Activated effector memory CD4-positive, alpha-beta T cell treated with anti-CD3 and anti-CD28 coated beads, Interleukin-2, amount 50 U/mL, for 16 hours (primary cell): Measurements from ENCODE around the gene ARHGAP4.
A peak's percentile ranks its signal among the peaks of the same experiment; 100 is the strongest.

Experiments
- DNase-seq: peaks from one replicate; pipeline ENCODE4 v3.0.0-alpha.2; 2020

ARHGAP4 gene

GRCh38 chrX:153877571-153878261, 48.3 kb downstream of the ARHGAP4 start:
- no peak for DNase-seq

- no peak for DNase-seq
These were observed 50.0 kb downstream of the ARHGAP4 start for GRCh38 chrX:153876112-153876491.

- DNase-seq: peak; percentile 88
These were observed 50.5 kb downstream of the ARHGAP4 start for GRCh38 chrX:153875391-153876111.

- no peak for DNase-seq
These were observed 51.5 kb downstream of the ARHGAP4 start for GRCh38 chrX:153874366-153875125.

- no peak for DNase-seq
These were observed 52.0 kb downstream of the ARHGAP4 start for GRCh38 chrX:153874085-153874365.

GRCh38 chrX:153873282-153874084, 52.6 kb downstream of the ARHGAP4 start:
- no peak for DNase-seq

GRCh38 chrX:153871946-153872878, 53.9 kb downstream of the ARHGAP4 start:
- DNase-seq: no peak

GRCh38 chrX:153871451-153871850, 54.6 kb downstream of the ARHGAP4 start:
- DNase-seq: no peak

GRCh38 chrX:153870791-153871360, 55.2 kb downstream of the ARHGAP4 start:
- peak; percentile 37 for DNase-seq

GRCh38 chrX:153870288-153870690, 55.8 kb downstream of the ARHGAP4 start:
- DNase-seq: peak; percentile 30

GRCh38 chrX:153869473-153870287, 56.4 kb downstream of the ARHGAP4 start:
- DNase-seq: no peak

- DNase-seq: peak; percentile 9
These were observed 57.2 kb downstream of the ARHGAP4 start for GRCh38 chrX:153868576-153869472.

- no peak for DNase-seq
These were observed 58.4 kb downstream of the ARHGAP4 start for GRCh38 chrX:153867671-153868070.

- no peak for DNase-seq
These were observed 58.9 kb downstream of the ARHGAP4 start for GRCh38 chrX:153867139-153867538.

- no peak for DNase-seq
These were observed 59.6 kb downstream of the ARHGAP4 start for GRCh38 chrX:153866302-153867019.

- no peak for DNase-seq
These were observed 60.4 kb downstream of the ARHGAP4 start for GRCh38 chrX:153865685-153866084.

- no peak for DNase-seq
These were observed 60.8 kb downstream of the ARHGAP4 start for GRCh38 chrX:153865321-153865580.

GRCh38 chrX:153864561-153865320, 61.3 kb downstream of the ARHGAP4 start:
- no peak for DNase-seq
